HepG2 (cell line): ENCODE results near the gene RUSF1. TPM values are rescaled to one million over a fixed set of nuclear protein-coding genes. Genes with fewer than 3 reads are reported as not detected.

Experiments used
- ARID3A ChIP-seq: IDR thresholded peaks from 2 replicates; pipeline ENCODE4 v1.6.1; 2012; ENCODE audit warnings: low read depth, low read length, improper control_type of control experiment
- ATF1 ChIP-seq: IDR thresholded peaks from 2 replicates; pipeline ENCODE4 v1.6.1; 2016; ENCODE audit warnings: mild to moderate bottlenecking, control low read depth
- CERS6 ChIP-seq: sonication (generic); formaldehyde crosslinking; IDR thresholded peaks from 2 replicates; pipeline ENCODE4 v1.5.0; 2020; ENCODE audit warnings: missing genetic modification reagents
- CHCHD3 ChIP-seq: sonication (generic); formaldehyde crosslinking; IDR thresholded peaks from 2 replicates; pipeline ENCODE4 v1.8.0; 2022; ENCODE audit warnings: mild to moderate bottlenecking, missing genetic modification reagents, moderate library complexity
- CREB3 ChIP-seq: sonication (generic); formaldehyde crosslinking; IDR thresholded peaks from 2 replicates; pipeline ENCODE4 v1.5.0; 2020; ENCODE audit warnings: missing genetic modification reagents
- ERF ChIP-seq: IDR thresholded peaks from 2 replicates; pipeline ENCODE4 v1.6.1; 2018; ENCODE audit warnings: missing biosample characterization, missing genetic modification reagents
- GPN1 ChIP-seq: sonication (generic); formaldehyde crosslinking; IDR thresholded peaks from 2 replicates; pipeline ENCODE4 v1.5.1; 2020; ENCODE audit warnings: missing genetic modification reagents, borderline replicate concordance
- MTERF4 ChIP-seq: sonication (generic); formaldehyde crosslinking; IDR thresholded peaks from 2 replicates; pipeline ENCODE4 v1.8.0; 2023; ENCODE audit warnings: mild to moderate bottlenecking, missing genetic modification reagents
- NFYC ChIP-seq: IDR thresholded peaks from 2 replicates; pipeline ENCODE4 v1.6.1; 2016; ENCODE audit warnings: missing genetic modification reagents, missing compliant biosample characterization
- RNF219 ChIP-seq: sonication (generic); formaldehyde crosslinking; IDR thresholded peaks from 2 replicates; pipeline ENCODE4 v1.5.0; 2020; ENCODE audit warnings: mild to moderate bottlenecking, missing genetic modification reagents
- SAFB2 ChIP-seq: sonication (generic); formaldehyde crosslinking; IDR thresholded peaks from 2 replicates; pipeline ENCODE4 v1.5.1; 2020; ENCODE audit warnings: missing genetic modification reagents, low read depth, mild to moderate bottlenecking, borderline replicate concordance
- SALL1 ChIP-seq: sonication (generic); formaldehyde crosslinking; IDR thresholded peaks from 2 replicates; pipeline ENCODE4 v1.8.0; 2022; ENCODE audit warnings: mild to moderate bottlenecking, missing genetic modification reagents
- SOX6 ChIP-seq, 2 experiments: fragments of 450-650 bp in 1 of 2; sonication (generic) in 1 of 2; formaldehyde crosslinking in 1 of 2; IDR thresholded peaks; 2 replicates each; pipeline versions ENCODE4 v1.4.0 to v1.6.1; 2017 to 2020; ENCODE audit warnings: antibody characterized with exemption in 1 of 2, mild to moderate bottlenecking in 1 of 2, missing genetic modification reagents in 1 of 2
- SPEN ChIP-seq: sonication (generic); formaldehyde crosslinking; IDR thresholded peaks from 2 replicates; pipeline ENCODE4 v1.5.1; 2020; ENCODE audit warnings: low read depth, mild to moderate bottlenecking, missing genetic modification reagents
- TOE1 ChIP-seq: sonication (generic); formaldehyde crosslinking; IDR thresholded peaks from 2 replicates; pipeline ENCODE4 v1.4.0; 2020; ENCODE audit warnings: mild to moderate bottlenecking, missing genetic modification reagents
- ZMAT3 ChIP-seq: sonication (generic); formaldehyde crosslinking; conservative IDR thresholded peaks from 2 replicates; pipeline ENCODE4 v1.7.0; 2021; ENCODE audit warnings: missing genetic modification reagents
- ZNF326 ChIP-seq: sonication (generic); formaldehyde crosslinking; IDR thresholded peaks from 2 replicates; pipeline ENCODE4 v1.4.0; 2020; ENCODE audit warnings: missing genetic modification reagents, borderline replicate concordance
- ZNF503 ChIP-seq: sonication (generic); formaldehyde crosslinking; IDR thresholded peaks from 2 replicates; pipeline ENCODE4 v1.4.0; 2020; ENCODE audit warnings: missing genetic modification reagents
- ZNF549 ChIP-seq: sonication (generic); formaldehyde crosslinking; IDR thresholded peaks from 2 replicates; pipeline ENCODE4 v1.5.0; 2020; ENCODE audit warnings: missing genetic modification reagents
- ZNF607 ChIP-seq: sonication (generic); formaldehyde crosslinking; IDR thresholded peaks from 2 replicates; pipeline ENCODE4 v1.5.1; 2020; ENCODE audit warnings: missing genetic modification reagents, mild to moderate bottlenecking, borderline replicate concordance
- polyA plus RNA-seq, 8 experiments: library from polyadenylated mRNA; depleted of rRNA in 3 of 8; stranded (reverse) in 7 of 8; unstranded in 1 of 8; fragments of >200 nt; fragmentation: Illumina TruSeq in 4 of 8; extraction: Trizol in 4 of 8; gene quantifications; 2 replicates each; pipeline versions ENCODE4 v1.2.1 to v1.2.3, GENCODE V29; 2011 to 2016; ENCODE audit warnings: low read depth in 4 of 8, missing spikeins in 1 of 8, mixed read lengths in 1 of 8; ENCODE audit not compliant: insufficient read depth in 1 of 8
- total RNA-seq, 5 experiments: library from RNA; depleted of rRNA; stranded (reverse); fragments of >200 nt; fragmentation: Illumina TruSeq; extraction: Trizol; gene quantifications; 2 replicates each; pipeline ENCODE4 v1.2.3, GENCODE V29; 2016; ENCODE audit warnings: low read depth in 1 of 5

Gene RUSF1
- total and polyA plus RNA-seq, 2 of the 13 experiments (the other 11 are each of a cell fraction or from before 2014, with no cell fraction given), result 40.8 to 50.2 TPM

- TF ChIP-seq RNF219 (CRISPR knock-in tag) (peak; percentile 73; the same call in 1 of the 2 replicates), NFYC (CRISPR knock-in tag) (peak; percentile 52), SOX6 (IDR thresholded peaks at IDR 0.05) (no peak), SOX6 (CRISPR knock-in tag; IDR thresholded peaks at IDR 0.05) (peak; percentile 76), SALL1 (CRISPR knock-in tag) (peak; percentile 87), GPN1 (CRISPR knock-in tag) (peak; percentile 93), MTERF4 (CRISPR knock-in tag) (peak; percentile 93), ARID3A (peak; percentile 45; the same call in 1 of the 2 replicates), CREB3 (CRISPR knock-in tag) (no peak; the same call in 1 of the 2 replicates), ATF1 (CRISPR knock-in tag) (peak; percentile 64), ZNF503 (CRISPR knock-in tag) (peak; percentile 70), TOE1 (CRISPR knock-in tag) (peak; percentile 97), CHCHD3 (CRISPR knock-in tag) (peak; percentile 88; the same call in 1 of the 2 replicates), SPEN (peak; percentile 100), ZMAT3 (CRISPR knock-in tag) (peak; percentile 89; the same call in 1 of the 2 replicates), CERS6 (CRISPR knock-in tag) (no peak), ZNF326 (no peak), ZNF549 (no peak), SAFB2 (peak; percentile 99), ERF (CRISPR knock-in tag) (peak; percentile 98), ZNF607 (CRISPR knock-in tag) (peak; percentile 92)
Observed at GRCh38 chr16:31507929-31508705, at the start of gene RUSF1 (continued).
